SK-N-SH (cell line): ENCODE data around the gene IL1RAP. TPM values are rescaled to one million over a fixed set of nuclear protein-coding genes. Genes with fewer than 3 reads are reported as not detected.

Source experiments
- CTCF ChIA-PET: fragments of 300-600, 350-600 bp; formaldehyde crosslinking; extraction: SDS; loops from one replicate; lab custom pipeline; 2021; lab: Yijun Ruan, JAX
- POLR2A ChIA-PET: fragments of 350-600 bp; sonication (Branson Sonifier 250); formaldehyde crosslinking; extraction: SDS; loops from one replicate; lab custom pipeline; 2020; ENCODE audit warnings: antibody characterized with exemption, inconsistent platforms; lab: Yijun Ruan, JAX
- DNase-seq: peaks from one replicate; pipeline ENCODE4 v3.0.0; 2012
- H2AFZ ChIP-seq: fragments of 200-600 bp; sonication (generic); 2 replicates; pipeline ENCODE4 v1.8.1; 2016; ENCODE audit warnings: antibody characterized with exemption, mild to moderate bottlenecking, low read depth
- H3F3A ChIP-seq: fragments of 200-600 bp; sonication (generic); replicated peaks from 2 replicates; pipeline ENCODE3; 2016; ENCODE audit warnings: antibody characterized with exemption, mild to moderate bottlenecking; ENCODE audit not compliant: insufficient read depth
- H3K27ac ChIP-seq, 2 experiments: fragments of 200-500 bp in 1 of 2; fragments of 200-600 bp in 1 of 2; sonication (Bioruptor generic) in 1 of 2; sonication (generic), shearing (Covaris generic) in 1 of 2; 2 replicates each; pipeline versions ENCODE4 v1.5.1 to v1.6.1; 2014 to 2016; ENCODE audit warnings: low read depth in 2 of 2, inconsistent platforms in 1 of 2, low read length in 1 of 2, mild to moderate bottlenecking in 1 of 2, mixed read lengths in 1 of 2
- H3K27me3 ChIP-seq: fragments of 200-600 bp; sonication (generic), shearing (Covaris generic); 2 replicates; pipeline ENCODE4 v1.6.1; 2016; ENCODE audit warnings: mixed run types; ENCODE audit not compliant: insufficient read depth
- H3K36me3 ChIP-seq, 2 experiments: fragments of 200-500 bp in 1 of 2; fragments of 200-600 bp in 1 of 2; sonication (Bioruptor generic) in 1 of 2; sonication (generic) in 1 of 2; replicated peaks in 1 of 2; 2 replicates each; pipeline versions ENCODE3 to v1.5.1; 2014 to 2016; ENCODE audit warnings: low read length in 1 of 2, mild to moderate bottlenecking in 1 of 2; ENCODE audit not compliant: insufficient read depth in 2 of 2, control insufficient read depth in 1 of 2
- H3K4me1 ChIP-seq, 2 experiments: fragments of 200-500 bp in 1 of 2; fragments of 200-600 bp in 1 of 2; sonication (Bioruptor generic) in 1 of 2; sonication (generic), shearing (Covaris generic) in 1 of 2; 2 replicates each; pipeline versions ENCODE4 v1.5.1 to v1.6.1; 2014 to 2016; ENCODE audit warnings: low read depth in 1 of 2, low read length in 1 of 2, mixed run types in 1 of 2; ENCODE audit not compliant: insufficient read depth in 2 of 2, control insufficient read depth in 1 of 2
- H3K4me2 ChIP-seq: fragments of 200-600 bp; sonication (generic), shearing (Covaris generic); 2 replicates; pipeline ENCODE4 v1.6.1; 2017; ENCODE audit warnings: mixed run types
- H3K4me3 ChIP-seq, 2 experiments: fragments of 200-500 bp in 1 of 2; fragments of 200-600 bp in 1 of 2; sonication (Bioruptor generic) in 1 of 2; sonication (generic), shearing (Covaris generic) in 1 of 2; 2 replicates each; pipeline versions ENCODE4 v1.5.1 to v1.8.1; 2014 to 2016; ENCODE audit warnings: low read depth in 2 of 2, inconsistent platforms in 1 of 2, low read length in 1 of 2, mild to moderate bottlenecking in 1 of 2, mixed read lengths in 1 of 2, moderate library complexity in 1 of 2
- H3K79me2 ChIP-seq: fragments of 200-600 bp; sonication (generic); 2 replicates; pipeline ENCODE4 v1.8.1; 2017; ENCODE audit warnings: mild to moderate bottlenecking; ENCODE audit not compliant: insufficient read depth
- H3K9ac ChIP-seq: fragments of 200-600 bp; sonication (generic); 2 replicates; pipeline ENCODE4 v1.6.1; 2017; ENCODE audit warnings: mixed run types
- H3K9me2 ChIP-seq: fragments of 200-600 bp; sonication (generic); 2 replicates; pipeline ENCODE4 v1.6.1; 2017; ENCODE audit warnings: mixed run types
- H3K9me3 ChIP-seq: fragments of 200-600 bp; sonication (generic); 2 replicates; pipeline ENCODE4 v1.6.1; 2017; ENCODE audit warnings: mixed run types, mild to moderate bottlenecking, moderate library complexity
- H4K20me1 ChIP-seq: fragments of 200-600 bp; sonication (generic); 2 replicates; pipeline ENCODE4 v1.6.1; 2017; ENCODE audit warnings: mild to moderate bottlenecking, mixed run types; ENCODE audit not compliant: insufficient read depth
- CTCF ChIP-seq: fragments of 200-600 bp; sonication (generic); IDR thresholded peaks from 2 replicates; pipeline ENCODE4 v1.6.1; 2017; ENCODE audit warnings: antibody characterized with exemption, mild to moderate bottlenecking, moderate library complexity
- ELF1 ChIP-seq: IDR thresholded peaks from 2 replicates; pipeline ENCODE4 v1.4.0; 2012
- FOSL2 ChIP-seq: IDR thresholded peaks from 2 replicates; pipeline ENCODE4 v1.4.0; 2012; ENCODE audit warnings: low read depth, mild to moderate bottlenecking, moderate library complexity, borderline replicate concordance
- FOXM1 ChIP-seq: IDR thresholded peaks from 2 replicates; pipeline ENCODE4 v1.4.0; 2012; ENCODE audit warnings: low read depth, mild to moderate bottlenecking
- GATA2 ChIP-seq: sonication (generic); formaldehyde crosslinking; IDR thresholded peaks from 2 replicates; pipeline ENCODE4 v1.5.0; 2020; ENCODE audit warnings: mild to moderate bottlenecking, missing genetic modification reagents
- JUND ChIP-seq: IDR thresholded peaks from 2 replicates; pipeline ENCODE4 v1.4.0; 2012
- NRF1 ChIP-seq: IDR thresholded peaks from 2 replicates; pipeline ENCODE4 v1.6.1; 2012; ENCODE audit warnings: low read depth, mild to moderate bottlenecking, low read length
- POLR2AphosphoS5 ChIP-seq: IDR thresholded peaks from 2 replicates; pipeline ENCODE4 v1.6.1; 2012; ENCODE audit warnings: low read depth, low read length
- RCOR1 ChIP-seq: fragments of 150-350 bp; IDR thresholded peaks from 2 replicates; pipeline ENCODE4 v1.6.1; 2017; ENCODE audit warnings: antibody characterized with exemption, low read length
- REST ChIP-seq: IDR thresholded peaks from 2 replicates; pipeline ENCODE4 v1.6.1; 2012; ENCODE audit warnings: mild to moderate bottlenecking, low read depth, low read length, moderate library complexity
- RXRA ChIP-seq: IDR thresholded peaks from 2 replicates; pipeline ENCODE4 v1.4.0; 2012; ENCODE audit warnings: low read depth, mild to moderate bottlenecking, borderline replicate concordance
- TEAD4 ChIP-seq: IDR thresholded peaks from 2 replicates; pipeline ENCODE4 v1.4.0; 2012; ENCODE audit warnings: mild to moderate bottlenecking, borderline replicate concordance; ENCODE audit not compliant: insufficient read depth
- YY1 ChIP-seq: IDR thresholded peaks from 2 replicates; pipeline ENCODE4 v1.4.0; 2012; ENCODE audit warnings: low read depth, mild to moderate bottlenecking
- WGBS: methylation state at CpG from one replicate; pipeline ENCODE4 v1.1.6; 2017; ENCODE audit warnings: low lambda C conversion rate; 5-methylcytosine and 5-hydroxymethylcytosine counted together
- polyA plus RNA-seq, 3 experiments: library from polyadenylated mRNA; depleted of rRNA; stranded (reverse); fragments of >200 nt; gene quantifications; 2 replicates each; pipeline ENCODE4 v1.2.3, GENCODE V29; 2012
- TF ChIP-seq, protein P1 (sequence below): fragments of 150-350 bp; IDR thresholded peaks from 2 replicates; pipeline ENCODE4 v1.6.1; 2017; ENCODE audit warnings: antibody characterized with exemption, low read length, low read depth, borderline replicate concordance

IL1RAP gene
- polyA plus RNA-seq, 1 of the 3 experiments (the other 2 are of a cell fraction): 7.6 TPM

GRCh38 chr3:190505381-190506003 lies 8.4 kb upstream of the IL1RAP start (continued):
- TF ChIP-seq, protein P1, sequence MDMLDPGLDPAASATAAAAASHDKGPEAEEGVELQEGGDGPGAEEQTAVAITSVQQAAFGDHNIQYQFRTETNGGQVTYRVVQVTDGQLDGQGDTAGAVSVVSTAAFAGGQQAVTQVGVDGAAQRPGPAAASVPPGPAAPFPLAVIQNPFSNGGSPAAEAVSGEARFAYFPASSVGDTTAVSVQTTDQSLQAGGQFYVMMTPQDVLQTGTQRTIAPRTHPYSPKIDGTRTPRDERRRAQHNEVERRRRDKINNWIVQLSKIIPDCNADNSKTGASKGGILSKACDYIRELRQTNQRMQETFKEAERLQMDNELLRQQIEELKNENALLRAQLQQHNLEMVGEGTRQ: no peak
- TF ChIP-seq YY1: no peak

- no peak overlapping the region for H3K4me3 ChIP-seq
- no peaks in the 10 kb centered on the region for H3K9me3 ChIP-seq
- H2AFZ ChIP-seq: no peak overlapping the region
- 17% methylated on average over 4 of the region's 4 CpGs for WGBS
- no peak overlapping the region for H3K27ac ChIP-seq
- no peaks in the 10 kb centered on the region for H3K4me1 ChIP-seq
- no peaks in the 10 kb centered on the region for H3K9me2 ChIP-seq
- ChIA-PET CTCF (no interaction called here), POLR2A (no interaction called here)
- TF ChIP-seq CTCF (no peak), FOXM1 (no peak), ELF1 (no peak), GATA2 (CRISPR knock-in tag) (no peak), NRF1 (no peak), TEAD4 (no peak), POLR2AphosphoS5 (no peak), RXRA (no peak), JUND (no peak)
- TF ChIP-seq, protein P1: no peak
- peaks cover 12% of the 10 kb centered on the region; the same call in 1 of the 2 replicates for H3K27me3 ChIP-seq
- no peaks in the 10 kb centered on the region for H3K79me2 ChIP-seq
- no peaks in the 10 kb centered on the region for H3K36me3 ChIP-seq
- H4K20me1 ChIP-seq: no peaks in the 10 kb centered on the region
- no peak for DNase-seq
- H3K4me2 ChIP-seq: no peak overlapping the region
- H3K9ac ChIP-seq: no peak overlapping the region
- no peaks in the 10 kb centered on the region for H3F3A ChIP-seq
Observed at GRCh38 chr3:190506271-190506670, 7.6 kb upstream of the IL1RAP start.

- H3K9ac ChIP-seq: no peak overlapping the region
- H3K9me3 ChIP-seq: no peaks in the 10 kb centered on the region
- ChIA-PET POLR2A (no interaction called here), CTCF (no interaction called here)
- no peak overlapping the region for H3K4me2 ChIP-seq
- 61% methylated on average over 3 of the region's 3 CpGs for WGBS
- DNase-seq: no peak
- no peak overlapping the region for H3K4me3 ChIP-seq
- peaks cover 5% of the 10 kb centered on the region for H3F3A ChIP-seq
- no peak overlapping the region for H3K27ac ChIP-seq
- H2AFZ ChIP-seq: no peak overlapping the region
- no peaks in the 10 kb centered on the region for H3K9me2 ChIP-seq
- no peaks in the 10 kb centered on the region for H4K20me1 ChIP-seq
- H3K36me3 ChIP-seq: no peaks in the 10 kb centered on the region
- no peaks in the 10 kb centered on the region for H3K27me3 ChIP-seq
- 0 out of 2 replicates have a peak, but pooled peaks cover 7% of the 10 kb centered on the region for H3K79me2 ChIP-seq
- H3K4me1 ChIP-seq: peaks cover 4 to 14% of the 10 kb centered on the region in 2 experiments; a peak in 2 of 4 replicates
- TF ChIP-seq FOSL2 (no peak), GATA2 (CRISPR knock-in tag) (no peak), RCOR1 (no peak), REST (no peak), YY1 (no peak)
- TF ChIP-seq, protein P1: no peak
Observed at GRCh38 chr3:190512666-190513065, 1.2 kb upstream of the IL1RAP start.
